Hepatocyte (in vitro differentiated cells): ENCODE data around the gene ANKRD34B.

Source experiments
- CTCF ChIP-seq: fragments of 200-600 bp; sonication (generic); IDR thresholded peaks from 2 replicates; pipeline ENCODE4 v1.5.1; 2016; ENCODE audit warnings: antibody characterized with exemption, mild to moderate bottlenecking; ENCODE audit not compliant: poor library complexity
- EZH2 ChIP-seq: fragments of 200-600 bp; sonication (generic); IDR thresholded peaks from 2 replicates; pipeline ENCODE4 v1.6.1; 2016; ENCODE audit warnings: antibody characterized with exemption, mild to moderate bottlenecking, borderline replicate concordance

GRCh38 chr5:80507663-80508062 lies 62.4 kb downstream of the ANKRD34B start:
- TF ChIP-seq CTCF (no peak), EZH2 (no peak)
